ENCODE results near the gene MRPS11. TPM values are rescaled to one million over a fixed set of nuclear protein-coding genes. Genes with fewer than 3 reads are reported as not detected.
A peak's percentile ranks its signal among the peaks of the same experiment; 100 is the strongest.

Gene MRPS11
- total and polyA plus RNA-seq, 10 of the 15 experiments (the other 5 are each of a cell fraction or from before 2014, with no cell fraction given) = 37.1 to 148 (median 68.7) TPM

DNA sequence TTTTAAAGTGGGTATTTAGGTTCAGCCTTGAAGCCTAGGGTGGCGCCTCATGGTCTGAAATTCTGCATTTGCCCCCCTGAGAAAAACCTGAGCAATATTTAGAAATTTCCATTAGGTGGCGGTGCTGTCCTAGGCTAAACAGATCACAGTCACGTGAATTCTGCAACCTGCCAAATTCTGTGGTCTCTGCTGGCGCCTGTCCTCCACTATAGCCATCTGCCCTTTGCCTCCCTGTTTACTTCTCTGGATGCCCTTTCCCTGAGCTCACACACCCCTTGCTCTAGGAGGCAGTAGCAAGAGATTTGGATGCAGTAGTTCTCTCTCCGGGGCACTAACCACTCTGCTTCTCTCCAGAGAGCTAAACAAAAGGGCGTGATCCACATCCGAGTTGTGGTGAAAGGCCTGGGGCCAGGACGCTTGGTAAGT lies 9.1 kb downstream of the MRPS11 start:
- H3K27me3 ChIP-seq (replicated peaks in 1 of 2; ENCODE audit: control insufficient read depth in 2 of 2, insufficient read depth in 2 of 2, low read length in 1 of 2) = no peaks in the 10 kb centered on the region
- in situ Hi-C loops (cut with MboI) = loop anchor here (5.0 kb wide), 1 partner anchor 146 kb away; the partner anchor contains the start of gene AEN
- H3K9ac ChIP-seq (ENCODE audit: control insufficient read depth, insufficient read depth, low read length) = no peak overlapping the region
- no peak overlapping the region for H3K4me3 ChIP-seq
- POLR2A ChIA-PET = no interaction called here
- RAD21 ChIA-PET (ENCODE audit: unreplicated experiment) = interaction anchor here (1.0 to 1.5 kb wide), 2 partner anchors 145 to 147 kb away, joined by 3 to 6 read pairs; partner anchors contain the start of gene AEN
- ATAC-seq (peak; percentile 65), FAIRE-seq (no peak), DNase-seq (ENCODE audit: low read depth, low spot score) (no peak)
- H3K4me2 ChIP-seq (ENCODE audit: control insufficient read depth, insufficient read depth) = no peak overlapping the region
- no peak overlapping the region for H2AFZ ChIP-seq (ENCODE audit: control insufficient read depth, low read depth, low read length)
- no peaks in the 10 kb centered on the region for H3K9me3 ChIP-seq (replicated peaks; ENCODE audit: control insufficient read depth, insufficient read depth, low read length)
- BruUV-seq (replicated peaks) = no TSS peak
- 55% methylated on average over 8 of the region's 8 CpGs for WGBS (ENCODE audit: insufficient coverage, insufficient replicate concordance, low lambda C conversion rate, missing lambda C conversion rate)
- H4K20me1 ChIP-seq (ENCODE audit: control insufficient read depth, insufficient read depth) = no peaks in the 10 kb centered on the region
- H3K36me3 ChIP-seq (ENCODE audit: control insufficient read depth in 2 of 2, insufficient read depth in 2 of 2, low read length in 1 of 2) = peaks cover 7 to 26% of the 10 kb centered on the region in 2 experiments
- CTCF ChIA-PET = interaction anchor here (0.9 to 1.9 kb wide), 6 partner anchors 13 to 358 kb away, joined by 3 to 10 read pairs (median 4); no protein-coding TSS in a partner anchor
- H3K27ac ChIP-seq (ENCODE audit: control insufficient read depth, insufficient read depth) = no peak overlapping the region
- SMC1A ChIA-PET (ENCODE audit: uncharacterized antibody, unreplicated experiment) = interaction anchor here (0.9 to 1.3 kb wide), 2 partner anchors 148 to 225 kb away, joined by 3 to 4 read pairs; no protein-coding TSS in a partner anchor
- no peaks in the 10 kb centered on the region; the same call in 1 of the 2 replicates for H3K79me2 ChIP-seq (ENCODE audit: control insufficient read depth, insufficient read depth, low read length)
- peak; percentile 72; the same call in 1 of the 2 replicates for TF ChIP-seq SMC3 (IDR thresholded peaks at IDR 0.05; ENCODE audit: borderline replicate concordance, low read length)
- TF ChIP-seq CREM (IDR thresholded peaks at IDR 0.05; ENCODE audit: low read depth) = no peak
- TF ChIP-seq RAD21 (IDR thresholded peaks at IDR 0.05; ENCODE audit: insufficient read depth, low read depth, low read length) = peak; percentile 78
- TF ChIP-seq POU2F2 (IDR thresholded peaks at IDR 0.05; ENCODE audit: borderline replicate concordance, low read depth, low read length) = peak; percentile 40; the same call in 1 of the 3 replicates
- TF ChIP-seq, protein P1, sequence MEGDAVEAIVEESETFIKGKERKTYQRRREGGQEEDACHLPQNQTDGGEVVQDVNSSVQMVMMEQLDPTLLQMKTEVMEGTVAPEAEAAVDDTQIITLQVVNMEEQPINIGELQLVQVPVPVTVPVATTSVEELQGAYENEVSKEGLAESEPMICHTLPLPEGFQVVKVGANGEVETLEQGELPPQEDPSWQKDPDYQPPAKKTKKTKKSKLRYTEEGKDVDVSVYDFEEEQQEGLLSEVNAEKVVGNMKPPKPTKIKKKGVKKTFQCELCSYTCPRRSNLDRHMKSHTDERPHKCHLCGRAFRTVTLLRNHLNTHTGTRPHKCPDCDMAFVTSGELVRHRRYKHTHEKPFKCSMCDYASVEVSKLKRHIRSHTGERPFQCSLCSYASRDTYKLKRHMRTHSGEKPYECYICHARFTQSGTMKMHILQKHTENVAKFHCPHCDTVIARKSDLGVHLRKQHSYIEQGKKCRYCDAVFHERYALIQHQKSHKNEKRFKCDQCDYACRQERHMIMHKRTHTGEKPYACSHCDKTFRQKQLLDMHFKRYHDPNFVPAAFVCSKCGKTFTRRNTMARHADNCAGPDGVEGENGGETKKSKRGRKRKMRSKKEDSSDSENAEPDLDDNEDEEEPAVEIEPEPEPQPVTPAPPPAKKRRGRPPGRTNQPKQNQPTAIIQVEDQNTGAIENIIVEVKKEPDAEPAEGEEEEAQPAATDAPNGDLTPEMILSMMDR (IDR thresholded peaks at IDR 0.05 in 2 of 3, conservative IDR thresholded peaks at IDR 0.05 in 1 of 3; ENCODE audit: control insufficient read depth in 2 of 3, extremely low read depth in 1 of 3, insufficient read depth in 1 of 3, low read depth in 3 of 3, low read length in 3 of 3) = peak; percentile 47 to 71 (median 60); a peak in 5 of 6 replicates
- TF ChIP-seq RB1 (IDR thresholded peaks at IDR 0.05; ENCODE audit: borderline replicate concordance) = no peak
- peak; percentile 56 for TF ChIP-seq RUNX3 (IDR thresholded peaks at IDR 0.05; ENCODE audit: low read length)
- TF ChIP-seq RAD51 (IDR thresholded peaks at IDR 0.05) = peak; percentile 78
- TF ChIP-seq, protein P2, sequence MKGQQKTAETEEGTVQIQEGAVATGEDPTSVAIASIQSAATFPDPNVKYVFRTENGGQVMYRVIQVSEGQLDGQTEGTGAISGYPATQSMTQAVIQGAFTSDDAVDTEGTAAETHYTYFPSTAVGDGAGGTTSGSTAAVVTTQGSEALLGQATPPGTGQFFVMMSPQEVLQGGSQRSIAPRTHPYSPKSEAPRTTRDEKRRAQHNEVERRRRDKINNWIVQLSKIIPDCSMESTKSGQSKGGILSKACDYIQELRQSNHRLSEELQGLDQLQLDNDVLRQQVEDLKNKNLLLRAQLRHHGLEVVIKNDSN (IDR thresholded peaks at IDR 0.05; ENCODE audit: borderline replicate concordance, extremely low read length, insufficient read depth, low read depth, low read length) = peak; percentile 62
- TF ChIP-seq, protein P3, sequence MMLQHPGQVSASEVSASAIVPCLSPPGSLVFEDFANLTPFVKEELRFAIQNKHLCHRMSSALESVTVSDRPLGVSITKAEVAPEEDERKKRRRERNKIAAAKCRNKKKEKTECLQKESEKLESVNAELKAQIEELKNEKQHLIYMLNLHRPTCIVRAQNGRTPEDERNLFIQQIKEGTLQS (IDR thresholded peaks at IDR 0.05; ENCODE audit: borderline replicate concordance, extremely low read depth, low read depth, low read length) = peak; percentile 43; the same call in 1 of the 2 replicates
- TF ChIP-seq, protein P4, sequence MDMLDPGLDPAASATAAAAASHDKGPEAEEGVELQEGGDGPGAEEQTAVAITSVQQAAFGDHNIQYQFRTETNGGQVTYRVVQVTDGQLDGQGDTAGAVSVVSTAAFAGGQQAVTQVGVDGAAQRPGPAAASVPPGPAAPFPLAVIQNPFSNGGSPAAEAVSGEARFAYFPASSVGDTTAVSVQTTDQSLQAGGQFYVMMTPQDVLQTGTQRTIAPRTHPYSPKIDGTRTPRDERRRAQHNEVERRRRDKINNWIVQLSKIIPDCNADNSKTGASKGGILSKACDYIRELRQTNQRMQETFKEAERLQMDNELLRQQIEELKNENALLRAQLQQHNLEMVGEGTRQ (IDR thresholded peaks at IDR 0.05; ENCODE audit: borderline replicate concordance, low read depth, low read length) = peak; percentile 30; the same call in 1 of the 2 replicates
- no peak for TF ChIP-seq IKZF1 (conservative IDR thresholded peaks at IDR 0.05)
- peak; percentile 94 to 98 for TF ChIP-seq BHLHE40 (IDR thresholded peaks at IDR 0.05; ENCODE audit: borderline replicate concordance in 1 of 2, low read depth in 2 of 2, low read length in 1 of 2)
- intact Hi-C loops (cut with micrococcal nuclease; ENCODE audit: unreplicated experiment) = loop anchor here (1.0 to 5.0 kb wide), 3 partner anchors 146 to 358 kb away; no protein-coding TSS in a partner anchor
- peaks cover 4% of the 10 kb centered on the region for H3K4me1 ChIP-seq (ENCODE audit: control insufficient read depth, insufficient read depth, low read length)
